Thymus (tissue), 11 donors: Measurements from ENCODE around the gene ADA. TPM values are rescaled to one million over a fixed set of nuclear protein-coding genes. Genes with fewer than 3 reads are reported as not detected.

Experiments
- DNase-seq, 9 donors: peaks; one replicate each; pipeline ENCODE4 v3.0.0-alpha.2; 2013; ENCODE audit warnings: low spot score in 9 of 9, low read depth in 6 of 9, missing footprints in 1 of 9
- H3K27ac ChIP-seq, 2 donors: one replicate each; pipeline ENCODE4 v1.5.1; 2013; ENCODE audit warnings: control low read depth in 1 of 2, low read depth in 1 of 2, low read length in 1 of 2, mild to moderate bottlenecking in 1 of 2, moderate library complexity in 1 of 2
- H3K27me3 ChIP-seq, 2 donors: one replicate each; pipeline ENCODE4 v1.5.1; 2013; ENCODE audit warnings: low read length in 1 of 2; ENCODE audit not compliant: control insufficient read depth in 2 of 2, insufficient read depth in 1 of 2
- H3K36me3 ChIP-seq, 2 donors: one replicate each; pipeline ENCODE4 v1.5.1; 2013; ENCODE audit warnings: low read length in 1 of 2, mild to moderate bottlenecking in 1 of 2, moderate library complexity in 1 of 2; ENCODE audit not compliant: control insufficient read depth in 2 of 2, insufficient read depth in 2 of 2
- H3K4me1 ChIP-seq, 2 donors: one replicate each; pipeline ENCODE4 v1.5.1; 2013; ENCODE audit warnings: low read length in 2 of 2; ENCODE audit not compliant: control insufficient read depth in 2 of 2, insufficient read depth in 2 of 2
- H3K4me3 ChIP-seq, 2 donors: one replicate each; pipeline ENCODE4 v1.5.1; 2013; ENCODE audit warnings: low read length in 2 of 2, control low read depth in 1 of 2, mild to moderate bottlenecking in 1 of 2
- H3K9me3 ChIP-seq, 2 donors: one replicate each; pipeline ENCODE4 v1.5.1; 2013; ENCODE audit warnings: low read length in 1 of 2, mild to moderate bottlenecking in 1 of 2; ENCODE audit not compliant: control insufficient read depth in 2 of 2, insufficient read depth in 1 of 2
- WGBS: extraction: QIAGEN DNeasy Blood & Tissue Kit; methylation state at CpG from one replicate; pipeline ENCODE4 v1.1.7; 2013; 5-methylcytosine and 5-hydroxymethylcytosine counted together
- polyA plus RNA-seq: library from polyadenylated mRNA; stranded (reverse); fragments of 200-250 nt; gene quantifications from one replicate; pipeline ENCODE4 v1.2.3, GENCODE V29; 2013
- total RNA-seq: library from RNA; stranded (reverse); fragments of 120-200 nt; gene quantifications from one replicate; pipeline ENCODE4 v1.2.4, GENCODE V29; 2013
- donor health status: healthy.

Gene ADA
- total and polyA plus RNA-seq, 2 donors, result 61.1 to 296 TPM

DNA sequence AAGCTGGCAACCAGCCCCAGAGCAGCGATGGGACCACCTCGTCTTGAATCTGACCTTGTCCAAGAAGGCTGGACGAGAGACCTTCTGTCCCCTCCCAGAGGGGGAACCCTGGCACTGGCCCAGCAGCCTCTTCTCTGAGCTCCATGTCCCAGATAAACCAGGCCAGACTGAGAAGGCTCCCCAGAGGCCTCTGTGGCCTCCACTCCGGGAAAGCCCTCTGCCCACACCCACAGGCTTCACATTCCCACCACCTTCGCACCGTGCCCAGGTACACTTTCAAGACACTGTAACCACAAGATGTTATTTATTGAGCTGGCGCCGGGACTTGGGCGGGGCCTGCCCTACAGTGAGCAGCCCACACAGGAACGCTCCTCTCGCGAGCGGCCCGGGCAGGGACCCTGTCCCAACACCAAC is 33.2 kb downstream of the ADA start:
- H3K27me3 ChIP-seq, result no peaks in the 10 kb centered on the region
- H3K4me3 ChIP-seq, result no peak overlapping the region
- DNase-seq, result peak in 1 of 9 donors; percentile 37
- WGBS, result 61% methylated on average over 14 of the region's 14 CpGs
- peaks cover 39 to 76% of the 10 kb centered on the region in 2 donors for H3K4me1 ChIP-seq
- H3K9me3 ChIP-seq, result peaks cover 0 to 7% of the 10 kb centered on the region in 2 donors
- peak overlapping the region; percentile 64 to 73 for H3K27ac ChIP-seq
- peaks cover 76 to 97% of the 10 kb centered on the region in 2 donors for H3K36me3 ChIP-seq

DNA sequence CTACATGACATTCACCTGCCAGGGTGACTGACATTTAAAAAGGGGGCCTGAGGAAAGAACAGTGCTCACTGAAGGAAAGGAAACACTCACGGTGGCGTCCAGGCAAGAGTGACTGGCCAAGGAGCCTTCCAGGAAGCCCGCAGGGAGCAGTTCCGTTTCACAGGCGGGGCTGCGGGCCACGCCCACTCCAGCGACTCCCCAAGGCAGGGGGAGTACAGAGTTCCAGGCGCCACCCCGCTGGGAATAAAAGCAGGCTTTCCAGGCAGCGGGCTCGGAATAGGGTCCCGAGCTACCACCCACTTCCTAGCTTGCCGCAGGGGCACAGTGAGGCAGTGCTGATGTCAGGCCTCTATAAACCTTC is 34.9 kb downstream of the ADA start:
- Histone ChIP-seq H3K27me3 (no peaks in the 10 kb centered on the region), H3K36me3 (peaks cover 59 to 90% of the 10 kb centered on the region in 2 donors), H3K27ac (peak overlapping the region in 1 of 2 donors; percentile 62), H3K9me3 (no peaks in the 10 kb centered on the region), H3K4me1 (peaks cover 35 to 70% of the 10 kb centered on the region in 2 donors), H3K4me3 (no peak overlapping the region)
- 96% methylated on average over 14 of the region's 14 CpGs for WGBS
- DNase-seq, result no peak

DNA sequence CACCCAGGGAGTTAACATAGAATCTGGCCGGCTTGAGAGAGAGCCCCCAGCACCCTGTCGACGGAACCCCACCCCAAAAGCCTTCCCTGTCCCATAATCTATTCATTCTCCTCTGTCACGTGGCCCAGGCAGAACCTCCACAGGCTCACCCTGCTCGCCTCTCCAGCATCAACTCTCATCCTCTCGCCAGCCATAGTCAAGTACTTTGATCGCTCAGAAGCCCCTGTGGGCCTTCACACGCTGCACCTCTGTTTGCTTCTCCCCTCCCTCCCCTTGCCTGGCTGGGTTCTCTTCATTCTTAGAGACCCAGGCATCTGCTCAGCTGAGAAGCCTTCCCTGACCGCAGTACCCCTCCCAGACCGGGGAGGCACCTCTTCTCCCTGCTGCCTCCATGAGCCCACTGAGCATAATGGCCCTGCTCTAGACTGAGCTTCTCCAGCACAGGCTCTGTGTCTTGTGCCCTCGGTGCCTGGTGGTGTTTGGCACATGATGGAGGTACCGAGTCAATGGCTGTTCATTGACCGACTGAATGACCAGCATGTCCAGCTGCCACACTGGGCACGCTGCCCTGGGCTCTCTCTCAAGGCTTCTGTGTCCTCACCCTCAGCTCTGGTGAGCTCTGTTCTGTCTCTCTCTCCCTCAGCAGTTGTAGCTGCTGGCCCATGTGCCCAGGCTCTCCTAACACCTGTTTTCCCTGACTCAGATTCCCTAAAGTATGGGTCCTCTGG is 35.5 kb downstream of the ADA start:
- H3K4me3 ChIP-seq, result no peak overlapping the region
- H3K9me3 ChIP-seq, result no peaks in the 10 kb centered on the region
- H3K27ac ChIP-seq, result peak overlapping the region; percentile 21 to 62
- peaks cover 36 to 67% of the 10 kb centered on the region in 2 donors for H3K4me1 ChIP-seq
- no peak for DNase-seq
- H3K36me3 ChIP-seq, result peaks cover 54 to 84% of the 10 kb centered on the region in 2 donors
- WGBS, result 84% methylated on average over 14 of the region's 14 CpGs
- no peaks in the 10 kb centered on the region for H3K27me3 ChIP-seq

DNA sequence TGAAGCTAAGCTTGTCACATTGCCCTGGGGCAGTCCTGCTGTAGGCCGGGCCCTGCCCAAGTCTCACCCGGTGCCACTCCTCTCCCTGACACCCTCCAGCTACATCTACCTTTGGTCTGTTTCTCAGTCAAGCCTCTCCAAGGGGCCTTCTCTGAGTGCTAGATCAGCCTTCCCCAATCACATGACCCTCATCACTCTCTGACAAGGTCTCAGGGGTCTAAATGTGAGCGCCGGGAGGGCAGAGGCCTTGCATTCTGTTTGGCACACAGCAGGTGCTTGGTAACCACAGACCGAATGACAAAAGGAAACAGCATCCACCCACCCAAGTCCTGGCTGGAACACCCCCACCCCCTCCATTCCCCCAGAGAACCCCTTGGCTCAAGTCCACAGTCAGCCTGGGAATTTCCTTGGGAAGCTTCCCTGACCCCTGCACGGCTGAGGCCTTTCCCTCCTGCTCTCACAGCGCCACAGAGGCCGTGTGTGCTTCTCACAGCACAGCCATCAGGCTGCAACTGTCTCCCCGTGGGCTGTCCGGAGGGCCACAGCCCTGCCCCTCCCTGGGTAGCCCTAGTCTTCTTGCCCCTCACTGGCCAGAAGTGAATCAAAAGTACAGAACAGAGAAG is 36.2 kb downstream of the ADA start:
- Histone ChIP-seq H3K9me3 (no peaks in the 10 kb centered on the region), H3K4me1 (peaks cover 38 to 67% of the 10 kb centered on the region in 2 donors), H3K27me3 (no peaks in the 10 kb centered on the region), H3K36me3 (peaks cover 46 to 77% of the 10 kb centered on the region in 2 donors), H3K27ac (peak overlapping the region; percentile 62 to 81), H3K4me3 (no peak overlapping the region)
- DNase-seq, result peak in 2 of 9 donors; percentile 32 to 71
- 48% methylated on average over 10 of the region's 10 CpGs for WGBS

DNA sequence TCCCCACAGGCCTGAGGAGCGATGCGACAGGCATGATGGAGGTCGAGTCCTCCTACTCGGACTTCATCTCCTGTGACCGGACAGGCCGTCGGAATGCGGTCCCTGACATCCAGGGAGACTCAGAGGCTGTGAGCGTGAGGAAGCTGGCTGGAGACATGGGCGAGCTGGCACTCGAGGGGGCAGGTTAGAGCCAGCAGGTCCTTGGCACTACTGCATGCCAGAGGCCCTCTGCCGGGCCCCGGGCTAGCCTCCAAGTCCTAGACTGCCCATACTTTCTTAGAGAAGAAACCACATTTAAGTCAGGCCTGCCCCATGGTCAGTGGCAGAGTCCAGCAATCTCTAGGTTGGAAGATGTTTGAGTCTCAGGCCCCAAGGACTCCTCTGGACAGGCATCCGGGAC is 37.0 kb downstream of the ADA start:
- Histone ChIP-seq H3K4me3 (no peak overlapping the region), H3K9me3 (no peaks in the 10 kb centered on the region), H3K27ac (peak overlapping the region; percentile 62 to 81), H3K4me1 (peaks cover 38 to 68% of the 10 kb centered on the region in 2 donors), H3K27me3 (no peaks in the 10 kb centered on the region), H3K36me3 (peaks cover 38 to 69% of the 10 kb centered on the region in 2 donors)
- 96% methylated on average over 14 of the region's 14 CpGs for WGBS
- no peak for DNase-seq

DNA sequence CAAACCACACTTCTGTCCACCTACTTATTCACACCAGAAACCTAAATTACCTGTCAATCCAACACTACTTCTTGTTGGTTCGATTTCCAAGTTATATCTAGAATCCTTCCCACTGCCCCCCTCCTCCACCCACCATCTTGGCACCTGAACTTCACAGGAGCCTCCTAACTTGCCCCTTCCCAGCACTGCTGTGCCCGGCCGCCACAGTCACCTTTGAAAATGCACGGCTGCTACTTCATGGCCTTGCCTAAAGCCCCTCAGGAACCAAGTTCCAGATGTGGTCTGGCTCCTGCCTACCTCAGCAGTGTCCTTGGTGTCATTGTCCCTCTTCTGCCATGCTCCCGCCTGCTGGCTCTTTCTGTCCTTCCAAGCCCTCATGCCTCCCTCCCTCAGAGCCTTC is 37.9 kb downstream of the ADA start:
- Histone ChIP-seq H3K36me3 (peaks cover 29 to 60% of the 10 kb centered on the region in 2 donors), H3K27ac (no peak overlapping the region), H3K27me3 (no peaks in the 10 kb centered on the region), H3K9me3 (no peaks in the 10 kb centered on the region), H3K4me3 (no peak overlapping the region), H3K4me1 (peaks cover 30 to 61% of the 10 kb centered on the region in 2 donors)
- 99% methylated on average over 5 of the region's 5 CpGs for WGBS
- no peak for DNase-seq

DNA sequence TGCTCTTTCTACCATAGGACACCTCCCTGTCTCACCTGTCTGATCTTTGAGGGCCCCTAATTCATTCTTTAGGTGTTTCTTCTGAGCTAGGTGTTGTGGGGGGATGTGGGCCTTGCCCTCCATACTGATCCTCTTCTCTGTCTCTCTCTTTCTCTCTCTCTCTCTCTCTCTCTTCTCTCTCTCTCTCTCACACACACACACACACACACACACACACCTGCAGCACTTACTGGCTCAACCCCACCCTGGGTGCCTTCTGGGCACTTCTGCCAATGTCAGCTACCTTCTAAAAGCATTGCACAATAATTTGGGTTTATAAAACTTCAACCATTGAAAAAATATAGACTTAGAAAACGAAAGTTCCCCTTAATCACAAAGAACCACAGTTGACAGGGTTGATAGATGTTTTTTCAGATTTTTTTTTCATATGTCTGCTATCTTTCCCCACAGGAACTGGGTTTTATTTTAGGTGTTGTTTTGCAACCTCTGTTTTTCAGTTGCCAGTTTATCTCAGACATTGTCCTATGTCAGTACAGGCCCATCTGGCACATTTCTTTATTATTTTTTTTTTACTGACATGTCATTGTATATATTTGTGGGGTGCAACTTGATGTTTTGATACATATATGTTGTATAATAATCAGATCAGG is 41.1 kb downstream of the ADA start:
- no peak overlapping the region for H3K4me3 ChIP-seq
- peaks cover 0 to 5% of the 10 kb centered on the region in 2 donors for H3K9me3 ChIP-seq
- H3K27ac ChIP-seq, result peak overlapping the region; percentile 81 to 84
- DNase-seq, result no peak
- no peaks in the 10 kb centered on the region for H3K27me3 ChIP-seq
- peaks cover 18 to 29% of the 10 kb centered on the region in 2 donors for H3K36me3 ChIP-seq
- 4% methylated on average over 1 of the region's 1 CpG for WGBS
- H3K4me1 ChIP-seq, result peaks cover 16 to 29% of the 10 kb centered on the region in 2 donors

DNA sequence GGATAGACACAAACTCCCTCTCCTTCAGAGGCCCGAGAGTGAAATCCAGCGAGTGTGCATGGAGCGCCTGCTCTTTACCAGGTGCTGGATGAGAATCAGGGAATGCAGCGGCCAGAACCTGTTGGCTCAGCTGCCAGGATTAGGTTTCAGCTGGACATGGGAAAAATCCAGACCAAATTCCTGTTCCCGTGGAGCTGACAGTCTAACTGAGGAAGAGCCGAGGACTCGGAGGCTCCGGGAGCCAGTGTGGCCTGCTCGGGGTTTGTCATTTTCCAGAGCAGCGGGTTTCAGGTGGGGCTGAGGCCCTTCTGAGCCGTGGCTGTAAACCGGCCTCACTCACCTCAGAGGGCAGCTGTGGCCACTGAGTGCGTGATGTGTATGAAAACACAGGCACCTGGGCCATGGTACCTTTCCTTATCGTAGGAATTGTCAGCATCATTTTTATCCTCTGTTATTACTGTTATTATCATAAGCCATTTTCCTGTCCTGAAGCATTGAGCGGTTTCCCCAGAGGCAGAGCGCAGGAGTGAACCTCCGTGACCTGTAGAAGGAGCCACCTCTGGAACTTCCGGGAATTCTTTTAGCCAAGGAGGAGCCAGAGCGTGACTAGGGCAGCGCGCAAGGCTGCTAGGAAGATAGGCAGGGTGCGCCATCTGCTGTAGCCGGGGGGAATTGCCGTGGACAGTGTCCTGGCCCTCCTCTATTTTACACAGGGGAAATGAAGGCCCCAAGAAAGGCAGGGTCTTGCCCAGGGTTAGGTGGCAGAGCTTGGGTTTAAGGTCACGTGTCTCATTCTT is 41.8 kb downstream of the ADA start:
- no peak overlapping the region for H3K4me3 ChIP-seq
- H3K27ac ChIP-seq, result peak overlapping the region; percentile 81 to 84
- DNase-seq, result peak; percentile 63 to 89 (median 77)
- 46% methylated on average over 25 of the region's 25 CpGs for WGBS
- H3K36me3 ChIP-seq, result peaks cover 14 to 24% of the 10 kb centered on the region in 2 donors
- peaks cover 8 to 22% of the 10 kb centered on the region in 2 donors for H3K4me1 ChIP-seq
- H3K27me3 ChIP-seq, result no peaks in the 10 kb centered on the region
- H3K9me3 ChIP-seq, result peaks cover 0 to 5% of the 10 kb centered on the region in 2 donors
